Stomach (tissue), 4 donors: ENCODE measurements around the gene DENND5A.
"Not testable (repeated sequence)": the region's sequence is repeated elsewhere in the genome, so short reads cannot be mapped to it uniquely, and the experiment has no call there.

Source experiments
- EP300 ChIP-seq: sonication (generic); formaldehyde crosslinking; IDR thresholded peaks from one replicate; pipeline ENCODE4 v1.6.1; 2017; ENCODE audit warnings: antibody characterized with exemption
- POLR2A ChIP-seq, 4 donors: fragments of 450-650 bp; IDR thresholded peaks; one replicate each; pipeline ENCODE4 v1.6.1; 2016; ENCODE audit warnings: antibody characterized with exemption in 4 of 4, control low read depth in 2 of 4, mild to moderate bottlenecking in 1 of 4, moderate library complexity in 1 of 4
- POLR2AphosphoS5 ChIP-seq, 3 donors: sonication (generic); formaldehyde crosslinking; IDR thresholded peaks; one replicate each; pipeline ENCODE4 v1.6.1; 2016; ENCODE audit warnings: antibody characterized with exemption in 3 of 3
- TF ChIP-seq, protein P1 (sequence below), 7 experiments: fragments of 450-650 bp in 4 of 7; fragments of 200-600 bp in 3 of 7; sonication (generic) in 3 of 7; IDR thresholded peaks; one replicate each; pipeline ENCODE4 v1.5.1; 2016 to 2019; ENCODE audit warnings: antibody characterized with exemption in 7 of 7, control low read depth in 2 of 7, mild to moderate bottlenecking in 1 of 7

DNA sequence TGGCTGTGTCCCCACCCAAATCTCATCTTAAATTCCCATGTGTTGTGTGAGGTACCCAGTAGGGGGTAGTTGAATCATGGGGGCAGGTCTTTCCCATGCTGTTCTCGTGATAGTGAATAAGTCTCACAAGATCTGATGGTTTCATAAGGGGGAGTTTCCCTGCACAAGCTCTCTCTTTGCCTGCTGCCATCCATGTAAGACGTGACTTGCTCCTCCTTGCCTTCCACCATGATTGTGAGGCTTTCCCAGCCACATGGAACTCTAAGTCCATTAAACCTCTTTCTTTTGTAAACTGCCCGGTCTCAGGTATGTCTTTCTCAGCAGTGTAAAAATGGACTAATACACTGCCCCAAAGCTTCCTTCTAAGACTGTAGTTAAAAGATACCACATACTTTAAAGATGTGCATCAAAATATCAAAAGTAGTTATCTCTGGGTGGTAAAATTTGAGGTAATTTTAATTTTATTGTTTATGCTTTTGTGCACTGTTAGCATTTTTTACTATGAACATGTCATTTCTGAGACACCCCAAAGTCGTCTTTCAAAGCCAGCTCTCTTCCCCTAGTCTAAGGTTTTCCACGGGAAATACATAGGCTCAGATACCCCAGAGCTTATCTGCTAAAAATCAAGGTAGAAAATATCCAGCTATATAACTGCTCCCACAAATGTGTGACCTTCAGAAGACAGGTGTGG is 74.7 kb downstream of the DENND5A start:
- TF ChIP-seq POLR2A (IDR thresholded peaks at IDR 0.05); POLR2AphosphoS5 (IDR thresholded peaks at IDR 0.05); EP300: not testable (repeated sequence)
- TF ChIP-seq, protein P1, sequence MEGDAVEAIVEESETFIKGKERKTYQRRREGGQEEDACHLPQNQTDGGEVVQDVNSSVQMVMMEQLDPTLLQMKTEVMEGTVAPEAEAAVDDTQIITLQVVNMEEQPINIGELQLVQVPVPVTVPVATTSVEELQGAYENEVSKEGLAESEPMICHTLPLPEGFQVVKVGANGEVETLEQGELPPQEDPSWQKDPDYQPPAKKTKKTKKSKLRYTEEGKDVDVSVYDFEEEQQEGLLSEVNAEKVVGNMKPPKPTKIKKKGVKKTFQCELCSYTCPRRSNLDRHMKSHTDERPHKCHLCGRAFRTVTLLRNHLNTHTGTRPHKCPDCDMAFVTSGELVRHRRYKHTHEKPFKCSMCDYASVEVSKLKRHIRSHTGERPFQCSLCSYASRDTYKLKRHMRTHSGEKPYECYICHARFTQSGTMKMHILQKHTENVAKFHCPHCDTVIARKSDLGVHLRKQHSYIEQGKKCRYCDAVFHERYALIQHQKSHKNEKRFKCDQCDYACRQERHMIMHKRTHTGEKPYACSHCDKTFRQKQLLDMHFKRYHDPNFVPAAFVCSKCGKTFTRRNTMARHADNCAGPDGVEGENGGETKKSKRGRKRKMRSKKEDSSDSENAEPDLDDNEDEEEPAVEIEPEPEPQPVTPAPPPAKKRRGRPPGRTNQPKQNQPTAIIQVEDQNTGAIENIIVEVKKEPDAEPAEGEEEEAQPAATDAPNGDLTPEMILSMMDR (IDR thresholded peaks at IDR 0.05), result not testable (repeated sequence)
